DMS 273 (cell line): ENCODE results near the gene HSPA1B.
"Not testable (repeated sequence)": the region's sequence is repeated elsewhere in the genome, so short reads cannot be mapped to it uniquely, and the experiment has no call there.

ENCODE experiments used
- DNase-seq: peaks from one replicate; lab custom pipeline; 2025; ENCODE audit not compliant: unreplicated experiment; lab: John Stamatoyannopoulos, UW

Gene HSPA1B

GRCh38 chr6:31825553-31825952, 2.0 kb upstream of the HSPA1B start:
- no peak for DNase-seq

DNA sequence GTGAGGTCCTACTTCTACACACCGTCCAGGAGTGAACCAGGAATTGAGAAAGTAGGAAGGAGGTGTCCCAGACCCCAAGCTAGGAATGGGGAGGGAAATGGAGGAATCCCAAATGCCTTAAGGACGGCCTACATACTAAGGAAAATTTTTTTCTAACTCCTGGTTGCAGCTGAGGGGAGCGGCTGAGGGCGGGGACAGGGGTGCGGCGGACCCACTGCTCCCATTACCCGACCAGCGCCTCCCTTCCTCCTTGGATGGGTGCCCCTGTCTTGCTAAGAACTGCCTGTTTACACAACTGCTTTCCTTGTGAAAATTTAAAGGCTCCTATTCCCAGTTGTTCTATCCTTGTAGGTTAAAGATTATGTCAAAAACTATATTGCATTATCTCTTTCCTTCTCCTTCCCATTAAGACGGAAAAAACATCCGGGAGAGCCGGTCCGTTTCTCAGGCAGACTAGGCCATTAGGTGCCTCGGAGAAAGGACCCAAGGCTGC, 699 bp upstream of the HSPA1B start:
- peak; percentile 93 for DNase-seq

- DNase-seq: peak; percentile 76
These were observed 2.2 kb downstream of the HSPA1B start for GRCh38 chr6:31829633-31830283.

DNA sequence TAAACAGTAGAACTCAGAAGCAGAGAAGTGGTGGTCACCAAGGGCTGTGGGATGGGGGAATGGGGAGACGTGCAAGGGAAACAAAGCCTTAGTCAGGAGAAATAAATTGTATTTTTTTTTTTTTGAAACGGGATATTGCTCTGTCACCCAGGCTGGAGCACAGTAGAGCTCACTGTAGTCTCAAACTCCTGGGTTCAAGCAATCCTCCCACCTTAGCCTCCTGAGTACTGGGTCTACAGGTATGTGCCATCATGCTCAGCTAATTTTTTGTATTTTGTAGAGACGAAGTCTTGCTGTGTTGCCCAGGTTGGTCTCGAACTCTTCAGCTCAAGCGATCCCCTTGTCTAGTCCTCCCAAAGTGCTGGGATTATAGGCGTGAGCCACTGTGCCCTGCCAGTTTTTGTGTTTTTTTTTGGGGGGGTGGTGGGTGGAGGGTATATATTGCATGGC, 3.4 kb downstream of the HSPA1B start:
- DNase-seq: no peak

- no peak for DNase-seq
These were observed 4.0 kb downstream of the HSPA1B start for GRCh38 chr6:31831350-31832215.

- peak; percentile 98 for DNase-seq
These were observed 7.1 kb downstream of the HSPA1B start for GRCh38 chr6:31834367-31835250.

DNA sequence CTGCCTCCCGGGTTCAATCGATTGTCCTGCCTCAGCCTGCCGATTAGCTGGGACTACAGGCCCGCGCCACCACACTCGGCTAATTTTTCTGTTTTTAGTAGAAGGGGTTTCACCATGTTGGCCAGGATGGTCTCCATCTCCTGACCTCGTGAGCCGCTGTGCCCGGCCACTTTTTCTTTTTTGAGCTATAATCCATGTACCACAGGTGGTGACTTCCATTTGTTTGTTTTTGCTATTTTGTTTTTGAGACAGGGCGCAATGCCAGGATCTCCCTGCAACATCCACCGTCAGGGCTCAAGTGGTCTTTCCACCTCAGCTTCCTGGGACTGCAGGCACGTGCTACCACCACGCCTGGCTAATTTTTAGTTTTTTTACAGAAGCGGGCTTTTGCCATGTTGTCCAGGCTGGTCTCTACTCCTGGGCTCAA, 8.5 kb downstream of the HSPA1B start:
- peak; percentile 40 for DNase-seq

DNA sequence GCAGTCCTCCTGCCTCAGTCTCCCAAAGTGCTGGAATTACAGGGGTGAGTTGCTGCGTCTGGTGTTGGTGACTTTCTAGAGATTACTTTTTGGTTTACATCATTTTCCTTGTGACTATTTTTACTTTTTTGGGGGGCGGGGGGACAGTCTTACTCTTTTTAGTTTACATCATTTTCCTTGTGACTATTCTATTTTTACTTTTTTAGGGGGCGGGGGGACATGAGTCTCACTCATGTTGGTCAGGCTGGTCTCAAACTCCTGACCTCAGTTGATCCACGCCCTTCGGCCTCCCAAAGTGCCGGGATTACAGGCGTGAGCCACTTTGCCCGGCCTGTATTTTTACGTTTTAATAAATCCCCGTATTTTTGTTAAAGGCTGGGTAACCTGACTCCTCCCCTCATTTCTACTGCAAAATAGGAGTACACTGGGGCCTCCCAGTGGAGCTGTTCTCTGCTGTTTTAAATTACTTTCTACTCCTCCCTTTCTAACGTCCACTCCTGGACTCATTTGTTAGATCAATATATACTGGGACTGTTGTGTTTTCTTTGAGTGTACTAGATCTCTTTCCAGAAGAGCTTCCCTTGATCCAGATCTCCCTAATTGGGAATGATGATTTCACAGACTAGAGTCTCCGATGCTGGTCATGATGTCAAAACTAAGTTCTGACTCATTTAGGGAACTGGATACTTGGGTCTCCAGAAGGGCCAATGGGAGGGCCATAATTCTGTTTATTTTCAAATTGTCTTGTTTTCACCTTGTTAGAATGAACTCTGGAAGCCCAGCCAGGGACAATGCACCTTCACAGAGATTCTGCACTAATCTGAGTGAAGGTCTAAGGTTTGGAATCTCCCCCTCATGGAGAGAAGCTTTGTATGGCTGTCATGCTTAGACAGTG, 9.2 kb downstream of the HSPA1B start:
- DNase-seq: peak; percentile 51

GRCh38 chr6:31837369-31838113, 10.0 kb downstream of the HSPA1B start:
- no peak for DNase-seq

DNA sequence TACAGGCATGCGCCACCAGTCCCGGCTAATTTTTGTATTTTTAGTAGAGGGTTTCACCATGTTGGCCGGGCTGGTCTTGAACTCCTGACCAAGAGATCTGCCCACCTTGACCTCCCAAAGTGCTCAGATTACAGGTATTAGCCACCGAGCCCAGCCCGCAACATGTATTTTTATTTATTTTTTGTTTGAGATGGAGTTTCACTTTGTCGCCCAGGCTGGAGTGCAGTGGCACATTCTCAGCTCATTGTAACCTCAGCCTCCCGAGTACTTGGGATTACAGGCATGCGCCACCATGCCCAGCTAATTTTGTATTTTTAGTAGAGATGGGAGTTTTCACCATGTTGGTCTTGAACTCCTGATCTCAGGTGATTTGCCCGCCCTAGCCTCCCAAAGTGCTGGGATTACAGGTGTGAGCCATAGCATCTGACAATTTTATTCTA, 10.6 kb downstream of the HSPA1B start:
- not testable (repeated sequence) for DNase-seq

GRCh38 chr6:31838968-31839367, 11.4 kb downstream of the HSPA1B start:
- no peak for DNase-seq

GRCh38 chr6:31839779-31840126, 12.2 kb downstream of the HSPA1B start:
- not testable (repeated sequence) for DNase-seq

- peak; percentile 58 for DNase-seq
These were observed 14.5 kb downstream of the HSPA1B start for GRCh38 chr6:31842053-31842452.

GRCh38 chr6:31844507-31844906, 17.0 kb downstream of the HSPA1B start:
- no peak for DNase-seq

DNA sequence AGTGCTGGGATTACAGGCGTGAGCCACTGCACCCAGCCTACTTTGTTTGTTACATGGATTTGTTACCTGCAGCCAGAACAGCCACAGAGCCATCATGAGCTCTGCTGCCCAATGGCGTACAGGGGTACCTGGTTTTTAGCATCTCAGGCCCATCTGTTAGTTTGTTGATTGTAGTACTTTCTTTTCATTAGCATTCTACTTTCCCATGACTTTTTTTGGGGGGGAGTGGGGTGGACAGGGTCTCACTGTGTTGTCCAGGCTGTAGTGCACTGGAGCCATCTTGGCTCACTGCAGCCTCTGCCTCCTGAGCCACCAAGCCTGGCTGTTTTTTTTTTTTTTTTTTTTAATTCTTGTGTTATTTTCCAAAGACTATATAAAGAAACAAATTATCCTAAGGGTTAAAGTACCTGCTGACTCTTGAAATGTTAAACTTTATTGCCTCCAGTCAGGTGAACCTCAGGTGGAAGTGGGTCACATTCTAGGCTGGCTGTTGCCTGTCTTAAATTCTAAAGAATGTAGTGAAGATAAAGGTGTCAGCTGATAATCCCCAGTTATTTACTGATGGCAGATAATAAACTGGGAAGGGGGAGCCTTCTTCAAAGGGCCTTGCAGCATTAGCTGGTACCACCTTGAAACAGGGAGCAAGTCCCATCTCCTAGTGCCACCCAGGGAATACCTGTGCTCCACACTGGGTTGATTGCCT, 19.9 kb downstream of the HSPA1B start:
- no peak for DNase-seq

DNA sequence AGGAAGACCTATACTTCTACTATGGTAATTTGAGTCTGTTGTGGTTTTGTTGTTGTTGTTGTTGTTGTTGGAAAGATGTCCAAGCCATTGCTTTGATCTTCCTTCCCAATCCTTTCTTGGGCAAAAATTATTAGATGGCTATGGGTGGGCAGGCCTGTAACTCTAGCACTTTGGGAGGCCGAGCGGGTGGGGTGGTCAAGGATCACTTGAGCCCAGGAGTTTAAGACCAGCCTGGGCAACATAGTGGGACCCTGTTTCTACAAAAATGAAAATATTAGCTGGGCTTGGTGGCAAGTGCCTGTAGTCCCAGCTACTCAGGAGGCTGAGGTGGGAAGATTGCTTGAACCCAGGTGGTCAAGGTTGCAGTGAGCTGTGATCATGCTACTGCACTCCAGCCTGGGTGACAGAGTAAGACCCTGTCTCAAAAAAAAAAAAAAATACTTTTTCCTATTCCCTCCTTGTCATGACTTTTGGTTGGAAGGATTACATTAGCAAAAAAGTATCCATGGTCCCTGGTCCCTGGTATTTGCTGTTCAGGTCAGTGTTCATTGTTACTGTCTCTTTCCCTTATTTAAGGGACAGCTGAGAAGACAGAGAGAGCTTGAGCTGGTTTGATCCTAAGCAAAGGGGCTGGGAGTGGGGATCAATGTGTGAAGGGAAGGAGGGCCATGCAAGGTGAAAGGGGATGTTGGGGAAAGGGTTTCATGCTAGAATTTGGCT, 23.4 kb downstream of the HSPA1B start:
- DNase-seq: no peak

DNA sequence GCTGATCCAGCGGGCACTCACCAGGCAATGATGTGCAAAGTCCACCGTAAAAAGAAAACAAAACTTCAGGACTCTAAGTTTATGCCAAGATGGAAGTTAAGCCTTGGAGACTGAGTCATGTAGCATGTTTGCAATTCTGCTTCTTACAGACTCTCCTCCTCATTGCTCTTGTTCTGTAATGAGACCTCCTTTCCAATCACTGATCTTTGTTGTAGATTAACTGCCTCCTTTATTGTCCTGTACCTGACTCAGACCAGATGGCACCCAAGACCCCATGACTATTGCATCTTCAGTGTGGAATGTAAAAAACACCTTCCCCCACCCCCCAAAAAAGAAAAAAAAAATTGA, 23.9 kb downstream of the HSPA1B start:
- DNase-seq: no peak

DNA sequence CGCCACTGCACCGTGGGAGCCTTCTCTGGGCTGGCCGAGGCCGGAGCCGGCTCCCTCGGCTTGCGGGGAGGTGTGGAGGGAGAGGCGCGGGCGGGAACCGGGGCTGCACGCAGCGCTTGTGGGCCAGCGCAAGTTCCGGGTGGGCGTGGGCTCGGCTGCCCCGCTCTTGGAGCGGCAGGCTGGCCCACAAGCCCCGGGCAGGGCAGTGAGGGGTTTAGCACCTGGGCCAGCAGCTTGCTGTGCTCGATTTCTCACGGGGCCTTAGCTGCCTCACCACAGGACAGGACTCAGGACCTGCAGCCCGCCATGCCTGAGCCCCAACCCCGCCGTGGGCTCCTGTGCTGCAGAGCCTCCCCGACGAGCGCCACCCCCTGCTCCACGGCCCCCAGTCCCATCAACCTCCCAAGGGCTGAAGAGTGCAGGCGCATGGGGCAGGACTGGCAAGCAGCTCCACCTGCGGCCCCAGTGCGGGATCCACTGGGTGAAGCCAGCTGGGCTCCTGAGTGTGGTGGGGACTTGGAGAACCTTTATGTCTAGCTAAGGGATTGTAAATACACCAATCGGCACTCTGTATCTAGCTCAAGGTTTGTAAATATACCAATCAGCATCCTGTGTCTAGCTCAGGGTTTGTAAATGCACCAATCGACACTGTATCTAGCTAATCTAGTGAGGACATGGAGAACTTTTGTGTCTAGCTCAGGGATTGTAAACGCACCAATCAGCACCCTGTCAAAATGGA, 24.6 kb downstream of the HSPA1B start:
- DNase-seq: not testable (repeated sequence)
